Calu3 (cell line): ENCODE measurements around the gene CENPN. TPM values are rescaled to one million over a fixed set of nuclear protein-coding genes. Genes with fewer than 3 reads are reported as not detected.
A peak's percentile ranks its signal among the peaks of the same experiment; 100 is the strongest.

Experiments
- BruUV-seq: library from RNA; stranded (reverse); fragments of 400-500 nt; replicated peaks from 2 replicates; lab custom pipeline; 2021; lab: Mats Ljungman, UMichigan
- CTCF ChIA-PET: fragments of 300-600 bp; sonication (Branson Sonifier 250); formaldehyde crosslinking; loops from one replicate; lab custom pipeline; 2022; ENCODE audit warnings: antibody characterized with exemption; lab: Charles Lee
- DNase-seq: peaks from one replicate; pipeline ENCODE4 v3.0.0; 2022
- H3K27ac Mint-ChIP-seq: one replicate; pipeline ENCODE4 v1.8.0; 2022; ENCODE audit warnings: mixed read lengths; ENCODE audit not compliant: unreplicated experiment
- H3K27me3 Mint-ChIP-seq: one replicate; pipeline ENCODE4 v1.8.0; 2022; ENCODE audit warnings: mixed read lengths; ENCODE audit not compliant: unreplicated experiment
- H3K36me3 Mint-ChIP-seq: one replicate; pipeline ENCODE4 v1.8.0; 2022; ENCODE audit warnings: mild to moderate bottlenecking, moderate library complexity, mixed read lengths; ENCODE audit not compliant: insufficient read depth, unreplicated experiment
- H3K4me1 Mint-ChIP-seq: one replicate; pipeline ENCODE4 v1.8.0; 2022; ENCODE audit warnings: mild to moderate bottlenecking, low read depth, mixed read lengths; ENCODE audit not compliant: unreplicated experiment
- H3K4me3 Mint-ChIP-seq: one replicate; pipeline ENCODE4 v1.8.0; 2022; ENCODE audit warnings: mild to moderate bottlenecking, low read depth, moderate library complexity, mixed read lengths; ENCODE audit not compliant: unreplicated experiment
- H3K9me3 Mint-ChIP-seq: one replicate; pipeline ENCODE4 v1.8.0; 2022; ENCODE audit warnings: low read depth, mixed read lengths; ENCODE audit not compliant: unreplicated experiment
- intact Hi-C: fragments of 100-400 bp; cut with micrococcal nuclease; formaldehyde crosslinking; loops from one replicate; pipeline ENCODE4 v1.10.0; 2022; ENCODE audit not compliant: unreplicated experiment
- total RNA-seq: library from RNA; stranded (reverse); gene quantifications from 2 replicates; pipeline ENCODE4 v1.2.3, GENCODE V29; 2022
- TF ChIP-seq, protein P1 (sequence below): fragments of 200-600 bp; IDR thresholded peaks from one replicate; pipeline ENCODE4 v1.8.0; 2022; ENCODE audit warnings: antibody characterized with exemption; ENCODE audit not compliant: unreplicated experiment

CENPN gene
- total RNA-seq, 1 experiment from 2014 or later = 81.5 TPM

DNA sequence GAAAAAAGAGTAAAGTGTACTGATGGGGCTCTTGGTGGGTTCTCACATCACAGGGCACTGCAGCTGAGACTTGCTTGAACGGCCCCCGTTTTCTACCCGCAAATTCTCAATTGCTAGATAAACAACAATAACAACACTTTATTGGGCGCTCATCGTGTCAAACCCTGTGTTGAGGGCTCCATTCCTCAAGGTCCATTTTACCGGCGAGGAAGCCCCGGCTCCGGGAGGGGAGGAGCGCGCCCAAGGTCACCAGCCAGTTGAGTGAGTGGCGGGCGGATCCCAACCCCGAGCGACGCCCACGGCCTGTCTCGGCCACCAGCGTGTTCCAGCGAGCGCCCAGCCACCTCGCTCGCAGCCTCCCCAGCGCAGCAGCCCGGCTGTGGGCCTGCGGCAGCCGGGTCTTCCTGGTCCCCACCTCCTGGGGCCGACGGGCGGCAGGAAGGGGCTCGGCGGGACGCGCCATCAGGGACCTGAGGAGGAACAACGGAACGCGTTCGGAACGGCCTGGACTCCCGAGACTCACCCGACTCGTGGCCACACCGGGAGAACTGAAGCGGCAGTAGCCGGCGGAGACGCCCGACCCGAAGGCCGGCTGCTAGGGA, 702 bp upstream of the CENPN start:
- H3K27ac Mint-ChIP-seq = peak overlapping the region; percentile 99
- no peaks in the 10 kb centered on the region for H3K27me3 Mint-ChIP-seq
- peaks cover 61% of the 10 kb centered on the region for H3K36me3 Mint-ChIP-seq
- DNase-seq = peak; percentile 80
- peak overlapping the region; percentile 95 for H3K4me3 Mint-ChIP-seq
- BruUV-seq = no TSS peak
- no peaks in the 10 kb centered on the region for H3K9me3 Mint-ChIP-seq
- CTCF ChIA-PET = interaction anchor here (0.9 kb wide), 1 partner anchor 29 kb away, joined by 9 read pairs; the partner anchor contains the start of gene ATMIN
- peaks cover 37% of the 10 kb centered on the region for H3K4me1 Mint-ChIP-seq
- TF ChIP-seq, protein P1, sequence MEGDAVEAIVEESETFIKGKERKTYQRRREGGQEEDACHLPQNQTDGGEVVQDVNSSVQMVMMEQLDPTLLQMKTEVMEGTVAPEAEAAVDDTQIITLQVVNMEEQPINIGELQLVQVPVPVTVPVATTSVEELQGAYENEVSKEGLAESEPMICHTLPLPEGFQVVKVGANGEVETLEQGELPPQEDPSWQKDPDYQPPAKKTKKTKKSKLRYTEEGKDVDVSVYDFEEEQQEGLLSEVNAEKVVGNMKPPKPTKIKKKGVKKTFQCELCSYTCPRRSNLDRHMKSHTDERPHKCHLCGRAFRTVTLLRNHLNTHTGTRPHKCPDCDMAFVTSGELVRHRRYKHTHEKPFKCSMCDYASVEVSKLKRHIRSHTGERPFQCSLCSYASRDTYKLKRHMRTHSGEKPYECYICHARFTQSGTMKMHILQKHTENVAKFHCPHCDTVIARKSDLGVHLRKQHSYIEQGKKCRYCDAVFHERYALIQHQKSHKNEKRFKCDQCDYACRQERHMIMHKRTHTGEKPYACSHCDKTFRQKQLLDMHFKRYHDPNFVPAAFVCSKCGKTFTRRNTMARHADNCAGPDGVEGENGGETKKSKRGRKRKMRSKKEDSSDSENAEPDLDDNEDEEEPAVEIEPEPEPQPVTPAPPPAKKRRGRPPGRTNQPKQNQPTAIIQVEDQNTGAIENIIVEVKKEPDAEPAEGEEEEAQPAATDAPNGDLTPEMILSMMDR = no peak
- intact Hi-C loops = loop anchor here (5.0 to 10.0 kb wide), 2 partner anchors 74 to 718 kb away; no protein-coding TSS in a partner anchor

DNA sequence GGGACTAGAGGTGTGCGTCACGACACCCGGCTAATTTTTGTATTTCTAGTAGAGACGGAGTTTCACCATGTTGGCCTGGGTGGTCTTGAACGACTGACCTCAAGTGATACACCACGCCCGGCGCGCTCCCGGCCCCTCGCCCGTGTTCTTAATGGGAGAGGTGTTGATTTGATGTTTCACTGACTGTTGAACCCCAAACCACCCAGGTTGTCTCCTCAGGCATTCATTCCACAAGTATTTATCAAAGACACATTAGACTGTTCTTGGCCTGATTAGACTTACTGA, 1.4 kb downstream of the CENPN start:
- no peak for DNase-seq
- Mint-ChIP-seq H3K27ac (peak overlapping the region; percentile 99), H3K4me1 (peaks cover 16% of the 10 kb centered on the region), H3K36me3 (peaks cover 68% of the 10 kb centered on the region), H3K27me3 (no peaks in the 10 kb centered on the region), H3K4me3 (peak overlapping the region; percentile 95), H3K9me3 (no peaks in the 10 kb centered on the region)
- intact Hi-C loops = loop anchor here (5.0 to 10.0 kb wide), 2 partner anchors 76 to 716 kb away; no protein-coding TSS in a partner anchor
- CTCF ChIA-PET = interaction anchor here (0.6 kb wide), 1 partner anchor 84 kb away, joined by 4 read pairs; no protein-coding TSS in a partner anchor
- BruUV-seq = no TSS peak
- TF ChIP-seq, protein P1 = no peak

DNA sequence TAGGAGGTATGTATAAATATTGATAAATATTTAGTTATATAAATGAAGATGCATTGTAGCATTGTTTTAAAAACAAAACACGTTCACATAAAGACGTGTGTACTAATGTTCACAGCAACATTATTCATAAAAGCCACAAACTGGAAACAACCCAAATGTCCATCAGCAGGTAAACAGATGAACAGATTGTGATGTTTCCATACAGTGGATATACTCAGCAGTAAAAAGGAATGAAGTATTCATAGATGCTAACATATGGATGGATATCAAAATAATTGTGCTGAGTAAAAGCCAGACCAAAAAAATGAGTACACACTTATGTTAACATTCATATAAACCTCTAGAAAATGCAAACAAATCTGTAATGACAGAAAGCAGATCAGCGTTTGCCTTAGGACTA, 6.0 kb downstream of the CENPN start:
- Mint-ChIP-seq H3K27me3 (no peaks in the 10 kb centered on the region), H3K27ac (no peak overlapping the region), H3K9me3 (no peaks in the 10 kb centered on the region), H3K4me3 (no peak overlapping the region), H3K4me1 (no peaks in the 10 kb centered on the region), H3K36me3 (peaks cover 48% of the 10 kb centered on the region)
- CTCF ChIA-PET = no interaction called here
- DNase-seq = no peak
- TF ChIP-seq, protein P1 = no peak
- intact Hi-C loops = no loop called here
- BruUV-seq = no TSS peak

DNA sequence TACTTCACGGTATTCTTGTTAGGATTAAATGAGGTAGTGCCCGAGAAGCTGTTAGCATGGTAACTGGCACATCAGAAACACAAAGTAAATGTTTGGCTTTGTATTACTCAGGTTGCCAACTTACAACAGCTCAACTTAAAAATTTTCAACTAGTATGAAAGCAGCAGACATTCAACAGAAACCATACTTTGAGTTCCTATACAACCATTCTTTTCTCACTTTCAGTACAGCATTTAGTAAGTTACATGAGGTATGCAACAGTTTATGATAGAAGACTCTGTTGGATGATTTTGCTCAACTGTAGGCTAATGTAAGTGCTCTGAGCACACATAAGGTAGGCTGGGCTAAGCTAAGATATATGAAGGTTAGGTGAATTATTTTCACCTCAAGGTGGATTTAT, 7.7 kb downstream of the CENPN start:
- H3K27ac Mint-ChIP-seq = no peak overlapping the region
- peaks cover 57% of the 10 kb centered on the region for H3K36me3 Mint-ChIP-seq
- DNase-seq = no peak
- TF ChIP-seq, protein P1 = no peak
- no peaks in the 10 kb centered on the region for H3K4me1 Mint-ChIP-seq
- intact Hi-C loops = no loop called here
- no peaks in the 10 kb centered on the region for H3K27me3 Mint-ChIP-seq
- CTCF ChIA-PET = no interaction called here
- no peak overlapping the region for H3K4me3 Mint-ChIP-seq
- no TSS peak for BruUV-seq
- no peaks in the 10 kb centered on the region for H3K9me3 Mint-ChIP-seq
